NB4 (cell line): ENCODE results near the gene MADCAM1.

Experiments used
- DNase-seq: peaks from one replicate; pipeline ENCODE4 v3.0.0; 2010; ENCODE audit warnings: low read depth
- H3K4me3 ChIP-seq: one replicate; pipeline ENCODE4 v1.5.1; 2011; ENCODE audit warnings: mild to moderate bottlenecking, low read depth, low read length, moderate library complexity
- MYC ChIP-seq: IDR thresholded peaks from 2 replicates; pipeline ENCODE4 v1.6.1; 2011; ENCODE audit warnings: low read depth, low read length
- POLR2A ChIP-seq: IDR thresholded peaks from 2 replicates; pipeline ENCODE4 v1.6.1; 2011; ENCODE audit warnings: mild to moderate bottlenecking; ENCODE audit not compliant: insufficient read length; ENCODE audit errors: extremely low read depth
- TF ChIP-seq, protein P1 (sequence below): IDR thresholded peaks from one replicate; pipeline ENCODE4 v1.5.1; 2012; ENCODE audit warnings: low read depth, low read length
- TF ChIP-seq, protein P2 (sequence below): IDR thresholded peaks from 2 replicates; pipeline ENCODE4 v1.6.1; 2011; ENCODE audit warnings: low read depth, low read length

The MADCAM1 gene

DNA sequence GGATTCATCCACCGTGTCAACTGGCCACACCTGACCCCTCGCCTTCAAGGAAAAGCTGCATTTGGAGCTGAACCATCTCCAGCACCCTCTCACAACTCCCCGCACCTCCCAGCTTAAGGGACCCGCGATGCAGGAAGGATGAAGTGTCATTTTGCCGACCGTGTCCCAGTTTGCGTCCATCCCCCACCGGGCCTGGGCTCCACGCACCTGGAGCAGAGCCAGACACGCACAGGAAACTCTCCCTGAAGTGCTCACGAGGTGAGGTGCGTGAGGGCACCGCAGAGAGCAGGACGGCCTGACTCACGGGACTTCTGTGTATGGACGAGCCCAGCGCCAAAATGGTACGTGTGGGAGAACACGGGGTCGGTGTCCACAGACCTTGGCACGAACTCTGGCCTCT lies 42.7 kb upstream of the MADCAM1 start:
- no peak for DNase-seq
- TF ChIP-seq, protein P1, sequence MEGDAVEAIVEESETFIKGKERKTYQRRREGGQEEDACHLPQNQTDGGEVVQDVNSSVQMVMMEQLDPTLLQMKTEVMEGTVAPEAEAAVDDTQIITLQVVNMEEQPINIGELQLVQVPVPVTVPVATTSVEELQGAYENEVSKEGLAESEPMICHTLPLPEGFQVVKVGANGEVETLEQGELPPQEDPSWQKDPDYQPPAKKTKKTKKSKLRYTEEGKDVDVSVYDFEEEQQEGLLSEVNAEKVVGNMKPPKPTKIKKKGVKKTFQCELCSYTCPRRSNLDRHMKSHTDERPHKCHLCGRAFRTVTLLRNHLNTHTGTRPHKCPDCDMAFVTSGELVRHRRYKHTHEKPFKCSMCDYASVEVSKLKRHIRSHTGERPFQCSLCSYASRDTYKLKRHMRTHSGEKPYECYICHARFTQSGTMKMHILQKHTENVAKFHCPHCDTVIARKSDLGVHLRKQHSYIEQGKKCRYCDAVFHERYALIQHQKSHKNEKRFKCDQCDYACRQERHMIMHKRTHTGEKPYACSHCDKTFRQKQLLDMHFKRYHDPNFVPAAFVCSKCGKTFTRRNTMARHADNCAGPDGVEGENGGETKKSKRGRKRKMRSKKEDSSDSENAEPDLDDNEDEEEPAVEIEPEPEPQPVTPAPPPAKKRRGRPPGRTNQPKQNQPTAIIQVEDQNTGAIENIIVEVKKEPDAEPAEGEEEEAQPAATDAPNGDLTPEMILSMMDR = no peak
- TF ChIP-seq MYC = no peak
- TF ChIP-seq, protein P2, sequence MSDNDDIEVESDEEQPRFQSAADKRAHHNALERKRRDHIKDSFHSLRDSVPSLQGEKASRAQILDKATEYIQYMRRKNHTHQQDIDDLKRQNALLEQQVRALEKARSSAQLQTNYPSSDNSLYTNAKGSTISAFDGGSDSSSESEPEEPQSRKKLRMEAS = no peak
- TF ChIP-seq POLR2A = no peak
- no peak overlapping the region for H3K4me3 ChIP-seq

DNA sequence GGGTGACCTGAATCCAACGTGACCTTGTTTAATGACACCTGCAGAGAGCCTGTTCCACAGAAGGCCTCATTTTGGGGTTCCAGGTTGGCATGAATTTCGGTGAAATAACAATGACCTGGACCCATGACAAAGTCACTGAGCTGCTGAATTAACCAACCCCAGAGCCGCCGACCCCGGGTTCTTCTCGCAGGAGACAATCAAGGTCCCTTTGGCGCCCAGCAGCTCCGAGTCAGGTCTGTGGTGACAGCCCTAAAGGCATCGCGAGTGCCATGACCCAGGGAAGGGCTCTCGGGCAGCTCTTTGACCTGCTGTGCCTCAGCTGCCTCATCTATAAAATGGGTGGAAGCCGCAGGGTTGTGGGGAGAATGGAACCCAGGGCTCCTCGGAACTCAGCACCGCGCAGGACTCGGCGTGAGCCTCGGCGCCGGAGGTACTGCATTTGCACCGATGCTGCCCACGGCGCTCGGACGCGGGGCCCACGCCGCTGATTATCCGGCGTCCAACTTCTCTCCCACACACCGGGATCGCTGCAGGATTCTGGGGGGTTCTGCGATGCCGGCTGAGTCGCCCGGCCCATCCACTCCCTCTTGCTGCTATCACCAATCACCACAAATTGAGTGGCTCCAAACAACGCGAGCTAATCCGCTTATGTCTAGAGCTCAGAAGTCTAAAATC lies 41.1 kb upstream of the MADCAM1 start:
- DNase-seq = no peak
- TF ChIP-seq, protein P2 = no peak
- TF ChIP-seq MYC = no peak
- TF ChIP-seq, protein P1 = no peak
- TF ChIP-seq POLR2A = no peak
- no peak overlapping the region for H3K4me3 ChIP-seq

DNA sequence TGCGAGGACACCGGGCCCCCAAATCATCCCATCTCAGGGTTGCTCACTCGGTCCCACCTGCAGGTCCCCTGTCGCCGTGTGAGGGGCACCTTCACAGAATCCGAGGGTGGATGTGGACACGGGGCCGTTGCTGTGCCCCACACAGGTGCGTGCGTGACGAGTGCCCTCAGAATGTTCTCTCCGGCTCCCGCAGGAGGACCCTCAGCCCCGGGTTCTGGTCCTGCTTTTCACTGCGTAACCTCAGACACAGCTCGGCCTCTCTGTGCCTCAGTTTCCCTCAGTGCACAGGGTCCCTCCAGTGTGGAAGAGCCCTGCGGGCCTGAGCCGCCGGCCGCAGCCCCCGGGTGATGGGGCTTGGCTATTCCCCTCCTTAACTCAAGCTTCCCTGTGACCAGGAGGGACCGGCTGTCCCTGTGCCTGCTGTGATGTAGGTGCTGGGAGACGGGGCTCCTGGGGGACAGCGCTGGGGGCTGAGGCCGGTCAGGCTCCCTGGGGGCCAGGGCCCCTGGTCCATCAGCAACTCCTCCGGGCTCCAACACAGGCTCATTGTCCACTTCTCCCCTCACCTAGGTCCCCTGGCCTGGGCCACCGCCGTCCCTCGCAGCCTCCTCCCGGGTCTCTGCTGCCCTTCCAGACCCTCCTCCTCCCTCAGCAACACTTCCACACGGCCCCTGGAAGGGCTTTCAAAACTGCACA lies 40.3 kb upstream of the MADCAM1 start:
- no peak for DNase-seq
- TF ChIP-seq MYC = no peak
- no peak for TF ChIP-seq POLR2A
- TF ChIP-seq, protein P1 = no peak
- TF ChIP-seq, protein P2 = no peak
- no peak overlapping the region for H3K4me3 ChIP-seq

DNA sequence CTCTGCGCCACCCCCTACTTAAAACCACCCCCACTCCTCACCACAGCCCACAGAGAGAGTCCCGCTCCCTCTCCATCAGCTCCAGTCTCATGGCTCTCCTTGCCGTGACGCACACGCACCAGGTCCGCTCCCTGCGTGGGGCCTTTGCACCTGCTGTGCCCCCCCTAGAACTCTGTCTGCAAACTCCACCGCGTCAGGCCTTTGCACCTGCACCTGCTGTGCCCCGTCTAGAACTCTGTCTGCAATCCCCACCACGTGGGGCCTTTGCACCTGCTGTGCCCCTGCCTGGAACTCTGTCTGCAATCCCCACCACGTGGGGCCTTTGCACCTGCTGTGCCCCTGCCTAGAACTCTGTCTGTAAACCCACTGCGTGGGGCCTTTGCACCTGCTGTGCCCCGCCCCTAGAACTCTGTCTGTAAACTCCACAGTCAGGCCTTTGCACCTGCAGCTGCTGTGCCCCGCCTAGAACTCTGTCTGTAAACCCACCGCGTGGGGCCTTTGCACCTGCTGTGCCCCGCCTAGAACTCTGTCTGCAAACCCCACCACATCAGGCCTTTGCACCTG lies 39.7 kb upstream of the MADCAM1 start:
- H3K4me3 ChIP-seq = no peak overlapping the region
- no peak for DNase-seq
- TF ChIP-seq, protein P2 = no peak
- TF ChIP-seq, protein P1 = no peak
- TF ChIP-seq POLR2A = no peak
- no peak for TF ChIP-seq MYC

DNA sequence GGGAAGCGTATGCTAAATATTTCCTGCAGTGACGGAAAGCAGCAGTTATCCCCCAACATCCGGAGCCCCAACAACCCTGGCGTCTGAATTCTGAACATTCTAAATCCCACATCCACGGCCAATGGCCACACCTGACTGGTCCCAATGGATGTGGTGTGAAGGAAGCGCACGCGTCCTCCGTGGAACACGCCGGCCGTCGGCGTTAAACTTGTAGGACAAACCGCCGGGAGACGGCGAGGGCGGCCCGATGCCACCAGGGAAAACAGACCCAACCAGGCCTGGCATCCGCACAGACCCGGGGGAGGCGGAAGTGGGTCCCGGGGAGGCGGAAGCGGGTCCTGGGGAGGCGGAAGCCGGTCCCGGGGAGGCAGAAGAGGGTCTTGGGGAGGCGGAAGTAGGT lies 38.6 kb upstream of the MADCAM1 start:
- no peak overlapping the region for H3K4me3 ChIP-seq
- TF ChIP-seq, protein P1 = no peak
- TF ChIP-seq, protein P2 = no peak
- TF ChIP-seq POLR2A = no peak
- TF ChIP-seq MYC = no peak
- DNase-seq = no peak
